SKM-1 (cell line): Measurements from ENCODE around the gene TUBGCP6.

Experiments
- DNase-seq: peaks from one replicate; lab custom pipeline; 2025; ENCODE audit not compliant: unreplicated experiment; lab: John Stamatoyannopoulos, UW

The TUBGCP6 gene

DNA sequence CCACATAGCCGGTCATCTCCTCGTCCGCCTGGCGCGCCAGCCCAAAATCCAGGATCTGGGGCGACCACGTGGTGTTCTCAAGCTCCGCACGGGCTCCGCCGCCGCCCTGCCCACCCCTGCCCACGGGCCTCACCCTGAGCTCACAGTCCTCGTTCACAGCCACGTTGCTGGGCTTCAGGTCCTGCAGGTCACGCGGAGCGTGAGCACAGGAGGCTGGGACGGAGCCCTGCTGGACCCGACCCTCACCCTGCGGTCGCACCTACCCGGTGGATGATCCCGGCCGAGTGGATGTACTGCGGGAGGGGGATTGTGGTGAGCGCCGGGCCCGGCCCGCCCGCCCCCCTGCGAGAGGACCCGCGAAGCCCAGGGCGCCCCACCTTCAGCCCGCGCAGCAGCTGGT lies 22.2 kb upstream of the TUBGCP6 start:
- no peak for DNase-seq

DNA sequence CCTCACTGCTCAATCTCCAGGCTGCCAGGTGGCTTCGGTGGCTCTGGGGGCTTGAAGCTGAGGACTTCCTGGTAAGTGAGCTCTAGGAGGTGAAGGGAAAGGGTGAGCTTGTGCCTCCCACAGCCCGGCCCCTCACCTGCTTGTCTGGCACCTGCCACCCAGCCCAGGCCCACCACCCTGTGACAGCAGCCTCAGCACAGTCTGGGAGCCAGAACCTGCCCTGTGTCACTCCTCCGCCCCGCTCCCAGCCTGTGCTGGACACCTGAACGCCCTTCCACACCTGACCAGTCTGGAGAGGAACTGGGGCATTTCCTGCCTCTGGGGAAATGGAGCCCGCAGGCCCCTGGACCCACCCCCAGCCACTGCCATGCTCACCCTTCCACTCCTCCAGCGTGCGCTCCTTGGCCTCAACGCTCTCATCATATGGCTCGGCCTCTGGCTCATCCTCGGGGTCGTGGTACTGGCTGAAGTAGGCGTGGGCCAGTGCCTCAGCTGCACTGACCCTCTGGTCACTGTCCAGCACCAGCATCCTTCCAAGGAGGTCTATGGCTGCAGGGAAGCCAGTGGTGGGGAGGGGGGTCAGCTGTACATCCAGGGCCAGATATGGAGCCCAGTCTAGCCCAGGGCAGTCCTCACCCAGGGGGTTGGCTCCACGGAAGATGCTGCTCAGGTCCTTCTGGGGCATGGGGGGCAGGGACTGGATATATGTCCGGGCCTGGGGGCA lies 20.3 kb upstream of the TUBGCP6 start:
- DNase-seq = no peak

DNA sequence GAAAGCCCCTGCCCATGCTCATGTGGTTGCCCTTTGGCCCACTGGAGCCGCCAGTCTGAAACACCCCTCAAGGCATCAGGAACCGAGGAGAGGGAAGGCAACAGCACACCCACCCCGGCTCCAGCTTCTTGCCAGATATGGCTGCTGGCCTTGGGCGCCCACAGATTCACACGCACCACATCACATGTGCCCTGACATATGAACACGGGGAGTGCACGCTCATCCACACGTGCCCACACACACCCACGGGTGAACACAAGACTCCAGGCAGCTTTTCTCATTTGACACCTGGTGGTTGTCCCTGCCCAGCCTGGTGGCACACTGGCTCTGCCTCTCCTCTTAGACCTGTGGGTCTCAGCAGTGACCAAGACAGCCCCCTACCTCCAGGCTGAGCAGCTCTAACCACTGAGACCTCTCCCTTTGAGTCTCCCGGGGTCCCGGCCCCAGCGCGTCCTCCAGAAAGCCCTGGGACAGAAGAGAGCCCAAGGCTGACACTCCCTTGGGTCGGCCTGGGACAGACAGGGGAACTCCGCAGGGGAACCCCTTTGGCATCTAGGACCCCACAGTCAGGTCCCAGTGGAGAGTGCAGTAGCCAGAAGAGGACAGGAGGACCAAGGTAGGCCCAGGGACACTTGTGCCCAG lies 19.4 kb upstream of the TUBGCP6 start:
- DNase-seq = no peak

DNA sequence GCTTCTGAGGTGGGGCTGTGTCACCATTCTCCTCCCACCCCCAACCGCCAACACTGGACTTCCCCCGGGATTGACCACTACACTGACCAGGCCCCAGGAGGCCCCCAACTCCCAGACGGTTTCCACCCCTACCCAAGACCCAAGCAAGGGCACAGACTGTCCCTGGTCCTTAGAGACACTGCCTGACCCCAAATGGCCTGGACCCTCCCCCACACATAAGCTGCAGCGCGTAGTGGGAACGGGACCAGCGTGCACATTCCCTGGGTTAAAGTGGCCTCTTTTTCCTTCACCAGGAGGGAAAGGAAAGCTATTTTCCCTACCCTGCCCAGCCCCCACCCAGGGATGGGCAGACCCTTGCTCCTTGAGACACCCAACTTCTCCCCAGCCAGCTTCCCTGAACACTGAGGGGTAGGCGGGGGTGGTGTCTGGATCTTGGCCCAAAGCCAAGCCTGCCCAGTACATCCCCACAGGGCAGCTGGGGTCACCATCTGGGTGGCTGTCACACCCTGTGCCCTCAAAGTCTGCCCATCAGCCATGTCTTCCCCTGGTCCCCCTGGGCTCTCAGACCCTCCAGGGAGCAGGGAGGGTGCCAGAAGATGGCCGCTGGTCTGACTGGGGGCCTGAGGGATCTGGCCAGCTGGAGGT lies 18.3 kb upstream of the TUBGCP6 start:
- DNase-seq = no peak

DNA sequence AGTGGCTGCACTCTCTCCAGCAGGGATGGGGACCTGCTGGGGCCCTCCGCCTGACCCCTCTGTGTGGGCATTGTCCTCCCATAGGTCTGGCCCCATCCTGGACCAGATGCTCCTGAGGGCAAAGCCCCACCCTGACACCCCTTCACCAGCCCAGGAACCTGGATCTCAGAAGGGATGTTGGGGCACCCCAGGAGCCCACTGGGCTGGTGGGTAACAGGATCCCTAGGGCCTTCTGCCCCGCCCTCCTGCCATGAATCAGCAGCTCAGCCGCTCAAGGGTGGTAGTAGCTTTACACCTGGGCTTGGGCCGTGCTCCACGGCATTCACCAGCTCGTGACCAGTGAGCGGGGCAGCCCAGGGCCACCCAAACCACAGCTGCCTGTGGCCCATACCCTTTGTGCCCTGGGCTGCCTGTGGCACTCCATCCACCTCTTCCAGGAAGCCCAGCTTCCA lies 17.7 kb upstream of the TUBGCP6 start:
- no peak for DNase-seq

DNA sequence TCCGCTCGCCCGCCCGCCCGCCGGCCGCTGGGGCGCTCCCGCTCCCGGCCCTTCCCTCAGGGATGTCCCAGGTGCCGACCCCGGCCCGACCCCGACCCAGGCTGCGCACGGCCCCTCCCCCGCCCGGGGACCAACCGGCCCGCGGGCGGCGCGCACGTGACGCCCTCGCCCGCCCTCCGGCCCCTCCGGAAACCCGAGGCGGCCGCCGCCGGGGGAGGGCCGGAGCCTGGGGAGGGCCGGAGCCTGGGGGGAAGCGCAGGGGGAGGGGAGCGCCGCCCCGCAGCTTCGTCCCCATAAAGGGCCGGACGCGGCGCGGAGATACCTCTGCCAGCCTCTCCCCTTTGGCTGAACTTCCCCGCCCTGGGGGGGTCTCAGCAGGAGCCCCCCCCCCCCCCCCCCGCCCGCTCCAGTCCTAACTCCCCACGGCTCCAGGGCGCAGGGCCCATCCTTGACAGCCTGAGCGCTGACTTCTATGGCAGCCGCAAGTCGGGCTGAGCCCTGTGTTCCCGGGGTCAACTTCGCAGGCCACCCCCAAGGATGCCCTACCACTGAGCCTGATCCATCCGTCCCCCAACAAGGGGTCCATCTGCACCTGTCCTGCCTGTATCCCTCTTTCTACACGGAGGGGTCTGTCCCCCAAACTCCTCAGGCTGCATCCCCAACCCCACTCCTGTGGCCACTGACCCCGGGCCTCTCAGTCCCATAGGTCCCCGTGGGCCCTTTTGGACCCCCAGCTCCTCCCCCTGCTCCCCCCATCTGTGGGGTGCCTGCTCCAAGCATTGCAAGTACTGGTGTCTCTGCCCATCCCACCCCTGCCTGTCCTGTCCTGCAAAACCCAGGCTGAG lies 17.0 kb upstream of the TUBGCP6 start, which contains the start of gene MAPK12:
MAPK12 (minus strand) TSS at position 69 of the 845 bp plus-strand sequence. CDS start 174 bp downstream, outside the sequence.
- no peak for DNase-seq

DNA sequence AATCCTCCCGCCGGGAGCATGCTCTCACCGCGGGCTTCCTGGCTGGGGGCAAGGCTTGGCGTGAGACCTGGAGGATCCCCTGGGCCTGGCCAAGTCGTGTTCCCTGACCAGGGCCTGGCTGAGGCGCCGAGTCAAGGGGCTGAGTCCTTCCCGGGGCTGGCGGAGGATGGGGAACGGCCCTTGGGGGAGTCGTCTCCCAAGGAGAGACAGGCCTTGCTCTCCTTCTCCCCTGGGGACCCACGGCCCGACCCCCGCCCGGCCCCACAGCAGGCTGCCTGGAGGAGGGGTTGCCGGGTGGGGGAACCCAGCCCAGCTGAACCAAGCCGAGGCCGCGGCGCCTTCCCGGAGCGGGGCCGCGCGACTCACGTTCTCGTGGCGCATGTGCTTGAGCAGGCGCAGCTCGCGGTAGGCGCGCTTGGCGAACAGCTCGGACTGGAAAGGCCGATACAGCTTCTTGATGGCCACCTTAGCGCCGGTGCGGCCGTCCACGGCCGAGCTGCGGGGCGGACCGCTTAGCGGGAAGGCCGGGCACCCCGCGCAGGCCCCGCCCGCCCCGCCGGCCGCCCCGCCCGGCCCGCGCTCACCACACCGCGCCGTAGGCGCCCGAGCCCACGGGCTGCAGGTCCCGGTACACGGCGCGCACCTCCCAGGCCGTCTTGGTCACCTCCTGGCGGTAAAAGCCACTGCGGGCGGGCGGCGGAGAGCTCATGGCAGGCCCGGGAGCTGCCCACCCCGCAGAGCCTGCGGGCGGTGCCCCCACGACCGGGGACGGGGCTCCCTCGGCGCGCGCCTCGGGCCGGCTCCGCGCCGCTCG lies 16.2 kb upstream of the TUBGCP6 start:
- DNase-seq = no peak

DNA sequence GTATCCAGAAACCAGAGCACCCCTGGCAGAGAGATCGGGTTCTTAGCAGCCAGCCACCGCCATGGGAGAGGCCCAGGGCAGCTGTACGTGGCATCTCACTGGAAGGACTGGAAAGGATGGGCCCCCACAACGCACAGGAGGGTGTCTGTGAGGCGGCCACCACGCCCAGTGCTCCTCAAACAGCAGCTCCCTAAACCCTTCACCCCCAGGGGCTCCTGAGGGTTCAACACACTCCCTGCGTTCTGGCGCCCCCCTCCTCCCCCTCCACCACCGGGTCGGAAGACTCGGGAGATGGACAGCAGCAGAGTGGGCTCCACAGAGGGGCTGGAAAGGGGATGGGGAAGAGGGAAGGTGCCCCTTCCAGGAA lies 15.6 kb upstream of the TUBGCP6 start:
- no peak for DNase-seq

DNA sequence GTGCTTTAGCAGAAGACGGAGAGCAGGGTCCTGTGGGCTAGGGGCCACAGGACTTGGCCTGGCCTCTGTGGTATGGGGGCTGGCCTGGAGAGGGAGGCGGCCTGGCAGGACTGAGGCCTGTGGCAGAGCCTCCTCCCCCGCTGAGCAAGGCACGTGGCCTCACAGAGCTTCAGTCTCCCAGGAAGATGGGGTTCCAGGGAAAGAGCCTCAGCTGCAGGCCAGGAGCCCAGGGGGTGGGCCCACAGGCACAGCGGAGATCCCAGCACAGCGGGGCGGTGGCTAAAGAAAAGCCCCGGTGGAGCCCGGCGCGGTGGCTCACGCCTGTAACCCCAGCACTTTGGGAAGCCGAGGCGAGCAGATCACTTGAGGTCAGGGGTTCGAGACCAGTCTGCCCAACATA lies 14.5 kb upstream of the TUBGCP6 start:
- DNase-seq = no peak

DNA sequence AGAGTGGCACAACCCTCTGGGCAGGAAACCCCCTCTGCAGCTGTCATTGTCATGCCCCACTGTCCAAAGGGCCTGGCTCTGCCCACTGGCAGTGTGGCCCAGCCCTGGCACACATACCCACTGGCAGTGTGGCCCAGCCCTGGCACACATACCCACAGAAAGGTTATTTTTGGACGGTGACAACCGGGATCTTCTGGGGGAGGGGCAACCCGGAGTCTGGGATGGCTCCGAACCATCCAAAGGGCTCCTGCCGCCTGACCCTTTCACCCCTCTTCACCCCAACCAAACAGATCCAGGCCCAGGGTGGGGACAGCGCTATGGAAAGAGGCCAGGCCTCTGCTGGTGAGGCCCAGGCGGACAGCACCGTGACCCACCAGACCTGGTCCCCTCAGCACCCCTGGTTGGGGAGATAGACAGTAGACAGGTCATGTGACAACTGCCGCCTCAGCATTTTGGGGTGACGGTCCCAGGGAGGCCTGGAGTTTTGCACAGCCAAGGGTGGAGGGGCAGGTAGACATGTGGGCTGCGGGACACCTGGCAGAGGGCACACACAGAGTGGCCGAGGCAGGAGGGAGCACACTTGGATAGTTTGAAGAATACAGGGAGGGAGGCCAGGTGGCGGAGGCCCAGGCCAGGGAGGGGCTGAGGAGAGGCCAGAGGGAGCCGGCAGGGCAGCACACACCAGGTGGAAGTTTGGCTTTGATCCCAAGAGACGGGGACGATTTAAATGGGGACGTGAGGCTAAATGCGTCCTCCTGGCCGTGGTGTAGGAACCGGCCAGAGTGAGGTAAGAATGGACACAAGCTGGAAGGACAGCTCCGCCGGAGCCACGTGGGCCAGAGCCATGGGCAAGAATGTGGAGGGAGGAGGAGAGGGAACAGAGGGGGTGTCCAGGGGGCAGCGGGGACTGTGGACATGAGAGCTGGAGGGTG lies 13.8 kb upstream of the TUBGCP6 start:
- no peak for DNase-seq

DNA sequence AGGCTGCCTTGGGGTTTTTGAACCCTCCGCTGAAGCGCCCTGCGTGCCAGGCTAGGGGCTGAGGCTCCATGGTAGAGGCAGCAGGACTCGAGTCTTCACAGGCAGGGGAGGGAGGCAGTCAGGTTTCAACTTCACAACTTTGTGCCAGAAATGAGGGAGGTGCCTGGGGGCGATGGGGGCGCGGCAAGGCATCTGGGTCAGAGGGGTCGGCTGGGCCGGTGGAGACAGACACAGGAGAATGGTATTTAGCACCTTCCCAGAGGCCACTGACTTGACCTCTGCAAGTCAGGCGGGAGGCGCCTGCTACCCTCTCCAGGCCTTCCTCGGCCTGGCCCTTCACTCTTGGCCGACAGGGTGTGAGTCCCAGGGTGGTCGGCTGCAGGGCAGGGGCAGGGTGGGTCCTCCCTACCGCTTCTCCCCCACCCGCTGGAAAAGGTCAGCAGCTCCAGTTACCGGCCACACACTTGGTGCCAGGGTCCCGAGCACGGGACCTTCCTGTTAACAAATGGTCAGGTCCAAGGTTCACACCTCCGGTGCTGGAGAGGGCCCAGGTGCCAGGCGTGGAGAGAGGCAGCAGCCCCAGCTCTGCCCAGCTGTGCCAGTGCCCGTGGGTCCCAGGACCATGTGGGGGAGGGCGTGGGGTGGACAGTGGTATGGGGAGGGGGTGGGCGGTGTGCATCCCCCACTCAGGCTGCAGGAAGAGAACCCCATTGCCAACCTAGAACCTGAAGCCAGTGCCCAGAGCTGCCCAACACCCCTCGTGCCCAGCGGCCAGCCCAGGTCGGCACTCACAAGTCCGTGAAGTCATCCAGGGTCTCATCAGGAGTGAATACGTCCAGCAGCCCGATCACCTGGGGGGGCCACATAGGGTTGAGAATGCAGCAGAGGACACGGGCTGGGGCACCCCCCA lies 12.9 kb upstream of the TUBGCP6 start:
- no peak for DNase-seq

DNA sequence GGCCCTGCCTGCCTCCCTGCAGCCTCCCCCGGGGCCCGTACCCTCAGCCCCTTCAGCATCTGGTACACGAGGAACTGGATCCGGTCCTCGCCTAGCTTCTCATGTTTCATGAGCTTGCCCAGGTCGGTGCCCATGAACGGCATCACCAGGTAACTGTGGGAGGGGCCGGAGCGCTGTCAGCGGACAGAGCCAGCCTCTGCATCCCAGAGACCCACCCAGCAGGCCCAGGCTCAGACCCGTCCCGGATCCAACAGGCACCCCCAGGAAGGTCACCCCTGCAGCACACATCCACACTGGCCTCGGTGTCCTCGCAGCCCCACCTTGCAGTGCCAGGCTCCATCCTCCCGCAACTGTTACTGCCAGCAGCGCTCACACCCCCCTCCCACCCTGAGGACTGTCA lies 12.2 kb upstream of the TUBGCP6 start:
- no peak for DNase-seq

DNA sequence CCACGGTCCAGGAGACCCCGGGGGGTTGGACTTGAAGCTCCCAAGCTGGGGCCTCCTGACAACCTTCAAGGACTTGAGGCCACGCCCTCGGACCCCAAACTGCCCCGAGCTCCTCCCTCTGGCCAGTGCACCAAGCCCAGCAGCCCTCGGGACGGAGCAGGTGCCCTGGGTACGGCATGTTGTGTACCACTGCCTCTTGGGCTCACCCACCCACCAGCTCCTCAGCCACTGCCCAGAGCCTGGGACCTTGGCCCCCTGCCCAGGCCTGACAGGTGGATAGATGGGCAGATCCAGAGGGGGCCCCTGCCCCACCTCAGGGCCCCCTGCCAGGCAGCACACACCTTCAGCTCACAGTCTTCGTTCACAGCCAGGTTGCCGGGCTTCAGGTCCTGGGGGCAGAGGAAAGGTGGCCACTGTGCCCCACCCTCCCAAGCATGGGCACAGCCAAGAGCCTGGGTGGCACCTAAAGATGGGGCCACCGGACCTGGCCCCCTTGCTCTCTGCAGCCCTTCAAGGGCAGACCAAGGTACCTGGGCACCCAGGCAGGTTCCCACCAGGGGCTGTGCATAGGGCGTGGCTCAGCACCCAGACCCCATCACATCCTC lies 11.5 kb upstream of the TUBGCP6 start:
- DNase-seq = no peak

DNA sequence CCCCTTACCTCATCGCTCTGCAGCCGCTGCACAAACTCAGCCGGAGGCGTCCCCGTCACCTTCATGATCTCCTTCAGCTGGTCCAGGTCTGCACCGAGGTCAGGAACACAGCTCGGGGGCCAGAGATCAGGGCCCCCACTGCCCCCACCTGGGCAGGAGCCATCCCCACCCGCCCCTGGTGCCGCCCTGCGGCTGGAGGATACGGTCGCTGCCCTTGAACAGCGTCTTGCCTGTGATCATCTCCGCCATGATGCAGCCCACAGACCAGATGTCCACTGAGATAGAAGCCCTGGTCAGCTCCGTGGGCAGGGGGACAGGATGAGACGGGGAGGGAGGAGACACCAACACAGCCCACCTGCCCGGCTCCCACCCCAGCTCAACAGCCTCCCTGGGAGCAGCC lies 10.8 kb upstream of the TUBGCP6 start:
- no peak for DNase-seq

DNA sequence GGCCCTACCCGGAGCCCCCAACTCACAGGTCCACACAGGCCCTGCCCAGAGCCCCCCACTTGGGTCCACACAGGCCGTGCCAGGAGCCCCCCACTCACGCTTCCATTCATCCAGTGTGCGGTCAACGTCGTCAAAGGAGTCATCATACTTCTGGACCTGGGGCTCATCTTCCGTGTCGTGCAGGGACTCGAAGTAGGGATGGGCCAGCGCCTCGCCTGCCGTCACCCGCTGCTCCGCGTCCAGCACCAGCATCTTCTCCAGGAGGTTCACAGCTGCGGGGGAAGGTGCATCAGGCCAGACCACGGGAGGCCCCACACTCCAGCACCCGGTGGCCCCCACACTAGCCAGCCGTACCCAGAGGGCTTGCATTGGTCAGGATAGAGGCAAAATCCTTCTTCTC lies 10.3 kb upstream of the TUBGCP6 start:
- DNase-seq = no peak

DNA sequence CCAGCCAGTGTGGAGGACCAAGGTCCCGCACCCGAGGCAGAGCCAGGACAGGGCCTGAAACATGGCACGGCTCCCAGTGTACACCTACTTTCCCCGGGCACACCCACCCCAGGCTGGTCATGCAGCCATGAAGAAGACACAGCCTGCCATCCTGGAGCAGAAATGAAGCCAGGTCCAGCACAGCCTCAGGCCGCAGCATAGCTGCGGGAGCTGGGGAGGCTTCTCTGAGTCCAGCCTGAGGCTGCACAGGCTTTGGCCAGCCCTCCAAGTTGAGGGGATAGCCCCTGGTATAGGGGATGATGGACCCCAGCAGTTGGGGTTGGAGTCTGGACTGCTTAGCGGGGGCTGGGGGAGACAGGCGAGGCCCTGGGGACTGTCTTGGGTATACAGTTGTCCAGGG lies 9.1 kb upstream of the TUBGCP6 start:
- DNase-seq = no peak

DNA sequence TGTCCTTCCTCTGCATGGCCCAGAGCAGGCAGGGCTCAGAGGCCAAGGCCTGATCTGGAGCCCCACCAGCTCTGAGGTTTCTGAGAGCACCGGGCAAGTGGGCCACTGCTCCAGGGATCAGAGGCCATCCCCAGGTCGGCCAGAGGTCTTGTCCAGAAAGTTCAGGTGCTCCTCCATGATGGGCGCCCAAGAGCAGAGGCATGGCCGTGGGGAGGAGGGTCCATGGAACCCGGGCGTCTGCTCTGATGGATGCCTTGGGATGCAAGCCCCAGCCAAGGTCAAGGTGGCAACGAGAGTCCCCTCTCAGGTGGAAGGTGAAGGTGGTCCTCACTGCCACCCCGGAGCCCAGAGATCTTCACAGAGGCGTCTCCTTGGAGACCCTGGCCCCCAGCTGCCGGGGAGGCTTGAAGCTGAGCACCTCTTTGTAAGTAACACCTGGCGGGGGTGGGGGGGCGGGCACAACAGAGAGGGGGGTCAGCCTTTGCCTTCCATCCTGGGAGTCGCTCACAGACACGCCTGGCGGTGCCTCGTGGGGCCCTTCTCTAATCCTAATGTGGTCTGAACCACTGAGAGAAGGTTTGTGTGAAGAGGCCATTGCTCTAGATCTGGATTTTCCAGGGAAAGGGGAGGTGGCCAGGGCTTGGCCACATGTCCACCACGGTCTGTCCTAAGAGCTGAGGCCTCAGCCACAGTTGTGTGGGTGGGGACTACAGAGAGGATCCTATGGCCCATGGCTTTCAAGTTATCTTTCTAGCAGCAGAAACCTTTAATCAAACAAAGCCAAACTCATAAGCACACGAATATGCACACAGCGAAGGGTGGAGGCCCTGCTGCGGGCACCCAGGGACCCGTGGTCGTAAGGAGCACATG lies 8.5 kb upstream of the TUBGCP6 start:
- DNase-seq = no peak
